HG03571 (cell line): ENCODE data around the gene SERF2.
A peak's percentile ranks its signal among the peaks of the same experiment; 100 is the strongest.
"Not testable (repeated sequence)": the region's sequence is repeated elsewhere in the genome, so short reads cannot be mapped to it uniquely, and the experiment has no call there.

Experiments
- ATAC-seq: cut with Tn5 transposase; IDR thresholded peaks from one replicate; pipeline ENCODE4 v1.9.1; 2021; ENCODE audit not compliant: unreplicated experiment

SERF2 gene

GRCh38 chr15:43791993-43792760, at the start of gene SERF2:
TSS of gene SERF2 (plus strand) at chr15:43792320. CDS start at chr15:43792377, 57 bp downstream.
- ATAC-seq = peak; percentile 77

DNA sequence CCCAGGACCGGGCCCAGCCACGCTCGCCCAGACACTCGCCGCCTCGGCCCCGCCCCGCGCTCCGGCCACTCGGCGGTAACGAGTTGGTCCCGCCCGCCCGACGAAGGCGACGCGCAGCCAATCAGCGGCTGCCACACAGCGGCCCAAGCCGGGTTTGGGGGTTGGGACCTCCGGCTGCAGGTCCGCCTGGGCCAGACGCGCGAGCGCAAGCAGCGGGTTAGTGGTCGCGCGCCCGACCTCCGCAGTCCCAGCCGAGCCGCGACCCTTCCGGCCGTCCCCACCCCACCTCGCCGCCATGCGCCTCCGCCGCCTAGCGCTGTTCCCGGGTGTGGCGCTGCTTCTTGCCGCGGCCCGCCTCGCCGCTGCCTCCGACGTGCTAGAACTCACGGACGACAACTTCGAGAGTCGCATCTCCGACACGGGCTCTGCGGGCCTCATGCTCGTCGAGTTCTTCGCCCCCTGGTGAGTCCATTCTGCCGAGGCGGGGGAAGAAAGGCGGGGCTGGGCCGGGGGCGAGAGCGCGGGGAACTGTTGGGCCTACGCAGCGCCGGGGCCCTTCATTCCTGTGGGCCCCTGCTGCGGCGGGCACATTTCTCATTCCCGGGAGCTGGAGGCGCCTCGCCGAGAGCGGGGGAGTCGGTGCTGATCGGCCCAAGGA, 45.7 kb upstream of the SERF2 start, which contains the start of gene PDIA3:
Gene PDIA3 (plus strand): TSS at position 194 of the 658 bp plus-strand sequence. CDS start 102 bp downstream, at position 296.
- ATAC-seq = peak; percentile 60

DNA sequence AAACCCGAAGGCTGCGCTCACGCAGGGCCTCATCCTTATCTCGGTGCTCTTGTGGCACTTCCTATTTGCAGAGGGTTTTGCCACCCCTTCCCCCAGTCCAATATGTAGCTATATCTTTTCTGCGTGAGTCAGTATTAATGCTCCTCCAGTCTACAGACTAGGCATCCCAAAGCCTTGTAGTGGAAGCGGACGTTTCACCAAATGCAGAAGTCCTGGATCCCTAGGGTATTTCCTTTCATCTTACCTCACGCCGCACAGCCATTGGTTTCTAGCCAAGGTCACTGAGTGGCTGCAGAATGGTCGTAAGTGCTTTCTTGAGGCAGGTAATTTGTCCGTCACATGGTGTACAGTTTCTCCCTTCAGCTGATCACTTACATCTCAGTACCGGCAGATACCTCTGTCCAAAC, 45.2 kb upstream of the SERF2 start:
- ATAC-seq = not testable (repeated sequence)

DNA sequence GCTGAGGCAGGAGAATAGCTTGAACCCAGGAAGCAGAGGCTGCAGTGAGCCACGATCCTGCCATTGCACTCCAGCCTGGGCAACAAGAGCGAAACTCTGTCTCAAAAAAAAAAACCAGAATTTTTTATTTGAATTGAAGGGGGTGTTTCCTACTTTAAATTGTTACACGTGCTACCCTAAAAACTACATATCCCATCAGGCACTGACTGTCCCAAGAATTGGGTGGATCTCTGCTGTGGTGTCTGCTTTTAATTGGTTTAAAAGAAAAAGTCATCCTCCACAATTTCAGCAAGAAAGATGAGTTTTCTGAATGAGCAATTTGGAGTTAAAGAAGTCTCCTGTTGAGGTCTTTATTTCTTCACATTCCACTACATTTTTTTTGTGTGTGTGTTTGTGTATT, 43.7 kb upstream of the SERF2 start:
- no peak for ATAC-seq

- ATAC-seq = no peak
These were observed 42.3 kb upstream of the SERF2 start for GRCh38 chr15:43749690-43750345.

- ATAC-seq = no peak
These were observed 40.2 kb upstream of the SERF2 start for GRCh38 chr15:43751885-43752284.

DNA sequence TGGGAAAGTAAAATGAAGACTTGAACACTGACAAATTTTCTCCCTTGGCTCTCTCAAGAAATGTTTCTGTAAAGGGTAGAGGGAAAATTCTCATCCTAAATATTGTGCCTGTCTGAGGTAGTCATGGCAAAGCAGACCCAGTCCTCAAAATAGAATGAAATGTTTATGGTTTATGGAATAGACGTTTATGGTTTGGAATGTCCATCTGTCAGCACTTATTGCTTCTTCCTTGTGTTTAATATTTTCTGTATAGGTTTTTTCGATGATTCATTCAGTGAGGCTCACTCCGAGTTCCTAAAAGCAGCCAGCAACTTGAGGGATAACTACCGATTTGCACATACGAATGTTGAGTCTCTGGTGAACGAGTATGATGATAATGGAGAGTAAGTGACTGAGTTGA, 29.3 kb upstream of the SERF2 start:
- ATAC-seq = no peak

DNA sequence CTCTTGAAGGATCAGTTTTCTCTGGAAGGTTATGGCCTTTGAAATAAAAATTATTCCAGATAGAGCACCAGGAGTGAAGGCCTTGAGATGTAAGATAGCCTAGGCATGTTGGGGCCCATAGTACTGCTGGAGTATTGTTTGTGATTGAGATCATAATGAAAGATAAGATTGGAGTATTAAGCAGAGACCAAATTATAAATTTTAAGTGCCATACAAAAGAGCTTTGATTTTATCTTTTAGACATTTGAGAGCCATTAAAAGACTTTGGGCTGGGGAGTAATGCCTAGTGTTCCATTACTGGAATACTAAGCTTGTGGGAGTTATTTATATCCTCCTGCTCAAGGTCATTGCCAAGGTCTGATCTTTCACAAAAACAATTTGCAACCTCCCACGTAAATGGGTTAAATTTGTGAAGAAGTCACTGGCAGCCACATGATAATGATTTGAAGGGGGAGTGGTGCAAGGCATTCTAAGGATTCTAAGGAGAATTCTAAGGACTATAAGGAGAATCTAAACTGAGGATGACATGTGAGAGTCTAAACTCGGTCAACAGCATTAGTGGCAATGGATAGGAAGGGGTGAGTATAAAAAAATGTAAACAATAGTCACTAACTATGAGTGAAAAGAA, 28.2 kb upstream of the SERF2 start:
- no peak for ATAC-seq

GRCh38 chr15:43769584-43770228, 22.4 kb upstream of the SERF2 start:
- no peak for ATAC-seq

- ATAC-seq = no peak
These were observed 20.3 kb upstream of the SERF2 start for GRCh38 chr15:43771816-43772215.

DNA sequence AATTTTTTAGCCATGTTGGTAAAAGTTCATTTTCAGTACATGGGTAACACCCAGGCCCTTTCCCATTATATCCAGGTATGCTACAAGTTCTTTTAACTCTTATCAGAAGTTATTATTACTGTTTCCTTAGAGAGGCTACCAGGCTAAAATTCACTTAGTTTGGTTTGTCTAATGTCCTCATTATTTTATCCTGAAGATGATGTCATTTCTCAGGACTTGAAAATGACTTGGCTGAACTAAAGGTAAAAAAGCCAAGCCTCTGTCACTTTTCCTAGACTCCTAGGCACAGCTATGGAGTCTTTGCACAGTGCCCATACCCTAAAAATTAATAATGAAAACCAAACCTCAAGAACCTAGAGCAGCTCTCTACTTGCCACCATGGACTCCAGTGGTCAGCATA, 19.5 kb upstream of the SERF2 start:
- ATAC-seq = no peak

- no peak for ATAC-seq
These were observed 18.1 kb upstream of the SERF2 start for GRCh38 chr15:43774062-43774461.

DNA sequence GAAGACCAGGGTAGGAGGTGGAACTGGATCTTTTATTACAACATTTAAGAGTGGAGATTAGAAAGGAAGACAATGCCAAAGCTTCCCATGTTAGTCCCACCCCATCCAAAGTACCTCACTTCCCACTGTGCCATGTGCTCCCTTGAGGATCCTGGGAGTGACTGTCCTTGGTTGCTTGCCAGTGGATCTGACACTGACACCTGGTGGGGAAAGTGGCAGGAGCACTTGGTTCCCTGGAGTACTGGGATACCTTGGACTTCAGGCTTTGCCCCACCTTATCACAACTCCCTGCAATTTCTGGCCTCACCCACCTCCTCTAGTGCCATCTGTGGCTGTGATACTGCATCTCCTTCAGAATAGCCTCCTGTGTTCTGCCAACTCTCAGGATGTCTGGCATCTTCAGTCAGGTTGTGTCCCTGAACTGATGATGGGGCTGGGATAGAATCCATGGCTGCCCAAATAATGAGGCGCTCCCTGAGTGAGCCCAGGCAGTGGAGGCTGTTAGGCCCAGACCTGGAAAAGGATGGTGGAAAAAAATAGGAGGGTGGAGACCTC, 16.6 kb upstream of the SERF2 start:
- ATAC-seq = no peak

DNA sequence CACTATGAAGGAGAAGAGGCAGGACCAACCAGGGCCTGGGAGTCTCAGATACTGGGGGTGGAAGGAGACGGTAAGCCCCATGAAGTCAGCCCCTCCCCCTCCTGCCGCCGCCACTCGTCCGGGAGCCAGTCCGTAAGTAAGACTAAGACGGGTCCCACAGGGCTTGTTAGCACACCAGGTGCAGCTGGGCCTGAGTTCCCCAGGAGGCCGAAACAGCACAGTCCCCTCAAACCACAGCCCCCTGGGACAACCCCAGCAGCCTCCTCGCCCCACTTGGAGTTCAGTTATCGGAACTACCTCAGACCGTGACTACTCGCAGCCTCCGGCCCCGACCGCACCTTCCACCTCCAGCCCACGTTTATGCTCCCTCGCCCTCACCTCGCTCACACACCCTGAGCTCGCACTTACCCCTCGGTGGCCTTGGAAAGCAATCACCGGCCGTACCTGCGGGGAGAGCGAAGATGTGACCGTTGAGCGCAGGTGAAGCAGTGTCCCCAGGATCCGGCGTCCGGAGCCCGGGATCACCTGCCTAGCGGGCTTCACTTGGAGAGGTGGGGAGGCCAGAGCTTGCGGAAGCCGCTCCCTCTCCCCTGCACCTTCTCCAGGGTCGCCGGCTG, 15.9 kb upstream of the SERF2 start:
- ATAC-seq = peak; percentile 59

GRCh38 chr15:43776718-43777266, 15.3 kb upstream of the SERF2 start, which contains the start of gene ELL3:
TSS of gene ELL3 (minus strand) at chr15:43776966. CDS start at chr15:43776901, 65 bp downstream.
- ATAC-seq = peak; percentile 32

DNA sequence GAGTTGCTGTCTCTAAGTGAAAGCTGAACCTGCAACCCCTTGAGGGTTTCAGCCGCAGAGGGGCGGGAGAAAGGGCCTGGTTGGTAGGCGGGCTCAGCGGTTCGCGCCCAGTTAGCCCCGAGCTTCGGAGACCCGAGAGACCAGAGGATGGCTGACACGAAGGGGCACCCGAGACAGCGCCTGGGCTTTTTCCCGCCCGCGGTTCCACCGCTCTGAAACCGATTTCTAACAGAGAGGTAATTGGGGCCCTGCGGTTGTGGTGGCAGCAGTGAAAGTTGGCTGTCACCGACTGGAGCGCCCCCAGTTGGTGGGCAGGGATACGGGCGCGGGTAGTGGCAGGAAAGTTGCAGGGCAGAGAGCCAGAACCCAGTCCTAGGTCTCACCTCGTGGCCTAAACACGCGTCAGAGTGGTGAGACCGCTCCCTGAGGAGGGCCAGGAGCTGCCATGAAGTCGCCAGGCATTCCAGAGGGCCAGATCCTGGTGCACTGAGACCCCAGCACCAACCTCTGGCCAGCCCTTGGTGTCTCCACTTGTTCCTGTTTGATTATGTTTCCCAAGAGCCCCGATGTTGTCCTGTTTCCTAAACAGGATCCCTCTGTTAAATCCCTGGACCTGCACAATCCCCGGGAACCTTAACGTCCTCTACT, 14.7 kb upstream of the SERF2 start:
- peak; percentile 57 for ATAC-seq

- no peak for ATAC-seq
These were observed 13.1 kb upstream of the SERF2 start for GRCh38 chr15:43779016-43779415.

GRCh38 chr15:43789409-43789808, 2.7 kb upstream of the SERF2 start:
- no peak for ATAC-seq

GRCh38 chr15:43792761-43793476, 799 bp downstream of the SERF2 start:
- ATAC-seq = peak; percentile 15
